Activated T-cell treated with anti-CD3 and anti-CD28 coated beads, Interleukin-2, amount 50 U/mL, for 24 hours (primary cell): ENCODE results near the gene EFCAB12.
A peak's percentile ranks its signal among the peaks of the same experiment; 100 is the strongest.
"Not testable (repeated sequence)": the region's sequence is repeated elsewhere in the genome, so short reads cannot be mapped to it uniquely, and the experiment has no call there.

Experiments
- DNase-seq: peaks from one replicate; pipeline ENCODE4 v3.0.0-alpha.2; 2020
- H3K27ac Mint-ChIP-seq: 2 replicates; pipeline ENCODE4 v1.8.0; 2020; ENCODE audit warnings: mild to moderate bottlenecking, mixed read lengths
- H3K27me3 Mint-ChIP-seq: 2 replicates; pipeline ENCODE4 v1.8.0; 2020; ENCODE audit warnings: mixed read lengths
- H3K36me3 Mint-ChIP-seq: 2 replicates; pipeline ENCODE4 v1.8.0; 2020; ENCODE audit warnings: low read depth, mixed read lengths
- H3K4me1 Mint-ChIP-seq: 2 replicates; pipeline ENCODE4 v1.8.0; 2020; ENCODE audit warnings: low read depth, mixed read lengths
- H3K4me3 Mint-ChIP-seq: 2 replicates; pipeline ENCODE4 v1.8.0; 2020; ENCODE audit warnings: mild to moderate bottlenecking, moderate library complexity, mixed read lengths
- H3K9me3 Mint-ChIP-seq: 2 replicates; pipeline ENCODE4 v1.8.0; 2020; ENCODE audit warnings: mixed read lengths

EFCAB12 gene

GRCh38 chr3:129384594-129385323, 43.7 kb downstream of the EFCAB12 start:
- H3K27ac Mint-ChIP-seq = no peak overlapping the region

GRCh38 chr3:129384103-129384502, 44.3 kb downstream of the EFCAB12 start:
- peaks cover 46% of the 10 kb centered on the region for H3K36me3 Mint-ChIP-seq
- not testable (repeated sequence) for H3K27me3 Mint-ChIP-seq, DNase-seq, H3K4me3 Mint-ChIP-seq, H3K4me1 Mint-ChIP-seq, H3K9me3 Mint-ChIP-seq
- peak overlapping the region; percentile 5 for H3K27ac Mint-ChIP-seq

More at GRCh38 chr3:129384594-129385323, 43.7 kb downstream of the EFCAB12 start:
- H3K4me1 Mint-ChIP-seq = no peaks in the 10 kb centered on the region
- no peaks in the 10 kb centered on the region for H3K9me3 Mint-ChIP-seq
- no peak for DNase-seq
- no peaks in the 10 kb centered on the region for H3K27me3 Mint-ChIP-seq
- peaks cover 53% of the 10 kb centered on the region for H3K36me3 Mint-ChIP-seq
- H3K4me3 Mint-ChIP-seq = no peak overlapping the region

- Mint-ChIP-seq H3K4me3 (no peak overlapping the region), H3K4me1 (no peaks in the 10 kb centered on the region), H3K27me3 (no peaks in the 10 kb centered on the region), H3K9me3 (no peaks in the 10 kb centered on the region), H3K36me3 (peaks cover 39% of the 10 kb centered on the region), H3K27ac (no peak overlapping the region)
- peak; percentile 56 for DNase-seq
Observed at GRCh38 chr3:129383292-129383860, 45.1 kb downstream of the EFCAB12 start.

GRCh38 chr3:129382366-129382765, 46.1 kb downstream of the EFCAB12 start:
- Mint-ChIP-seq H3K4me3 (no peak overlapping the region), H3K36me3 (peaks cover 29% of the 10 kb centered on the region), H3K27ac (no peak overlapping the region), H3K4me1 (no peaks in the 10 kb centered on the region), H3K9me3 (no peaks in the 10 kb centered on the region), H3K27me3 (no peaks in the 10 kb centered on the region)
- no peak for DNase-seq

- H3K9me3 Mint-ChIP-seq = no peaks in the 10 kb centered on the region
- H3K4me3 Mint-ChIP-seq = no peak overlapping the region
- H3K4me1 Mint-ChIP-seq = no peaks in the 10 kb centered on the region
- peaks cover 20% of the 10 kb centered on the region for H3K36me3 Mint-ChIP-seq
- H3K27me3 Mint-ChIP-seq = no peaks in the 10 kb centered on the region
- H3K27ac Mint-ChIP-seq = no peak overlapping the region
- DNase-seq = no peak
Observed at GRCh38 chr3:129379582-129380358, 48.7 kb downstream of the EFCAB12 start.

- no peak for DNase-seq
- H3K27me3 Mint-ChIP-seq = no peaks in the 10 kb centered on the region
- H3K36me3 Mint-ChIP-seq = peaks cover 20% of the 10 kb centered on the region
- H3K4me3 Mint-ChIP-seq = no peak overlapping the region
- no peaks in the 10 kb centered on the region for H3K9me3 Mint-ChIP-seq
- peak overlapping the region; percentile 1 for H3K27ac Mint-ChIP-seq
- no peaks in the 10 kb centered on the region for H3K4me1 Mint-ChIP-seq
Observed at GRCh38 chr3:129378949-129379348, 49.5 kb downstream of the EFCAB12 start.

- no peak for DNase-seq
- Mint-ChIP-seq H3K4me3 (no peak overlapping the region), H3K4me1 (no peaks in the 10 kb centered on the region), H3K36me3 (peaks cover 19% of the 10 kb centered on the region), H3K27ac (no peak overlapping the region), H3K9me3 (no peaks in the 10 kb centered on the region), H3K27me3 (no peaks in the 10 kb centered on the region)
Observed at GRCh38 chr3:129377615-129378014, 50.8 kb downstream of the EFCAB12 start.

- H3K4me1 Mint-ChIP-seq = no peaks in the 10 kb centered on the region
- no peak overlapping the region for H3K27ac Mint-ChIP-seq
- H3K4me3 Mint-ChIP-seq = no peak overlapping the region
- no peaks in the 10 kb centered on the region for H3K27me3 Mint-ChIP-seq
- H3K36me3 Mint-ChIP-seq = peaks cover 7% of the 10 kb centered on the region
- no peaks in the 10 kb centered on the region for H3K9me3 Mint-ChIP-seq
- no peak for DNase-seq
Observed at GRCh38 chr3:129375099-129375498, 53.3 kb downstream of the EFCAB12 start.

GRCh38 chr3:129371041-129371826, 57.2 kb downstream of the EFCAB12 start:
- no peaks in the 10 kb centered on the region for H3K4me1 Mint-ChIP-seq
- peaks cover 6% of the 10 kb centered on the region for H3K36me3 Mint-ChIP-seq
- no peak for DNase-seq
- H3K9me3 Mint-ChIP-seq = no peaks in the 10 kb centered on the region
- no peaks in the 10 kb centered on the region for H3K27me3 Mint-ChIP-seq
- H3K27ac Mint-ChIP-seq = no peak overlapping the region
- no peak overlapping the region for H3K4me3 Mint-ChIP-seq

GRCh38 chr3:129370248-129370964, 58.0 kb downstream of the EFCAB12 start:
- no peak for DNase-seq
- Mint-ChIP-seq H3K36me3 (peaks cover 5% of the 10 kb centered on the region), H3K4me1 (no peaks in the 10 kb centered on the region), H3K27ac (no peak overlapping the region), H3K27me3 (no peaks in the 10 kb centered on the region), H3K4me3 (no peak overlapping the region), H3K9me3 (no peaks in the 10 kb centered on the region)

GRCh38 chr3:129369711-129370110, 58.7 kb downstream of the EFCAB12 start:
- Mint-ChIP-seq H3K4me1 (no peaks in the 10 kb centered on the region), H3K27ac (no peak overlapping the region), H3K9me3 (no peaks in the 10 kb centered on the region), H3K36me3 (no peaks in the 10 kb centered on the region), H3K27me3 (no peaks in the 10 kb centered on the region), H3K4me3 (no peak overlapping the region)
- DNase-seq = no peak

GRCh38 chr3:129367821-129368220, 60.6 kb downstream of the EFCAB12 start:
- Mint-ChIP-seq H3K9me3 (no peaks in the 10 kb centered on the region), H3K27me3 (no peaks in the 10 kb centered on the region), H3K4me3 (no peak overlapping the region)

GRCh38 chr3:129366312-129366831, 62.1 kb downstream of the EFCAB12 start:
- Mint-ChIP-seq H3K9me3 (no peaks in the 10 kb centered on the region), H3K27me3 (no peaks in the 10 kb centered on the region), H3K4me1 (no peaks in the 10 kb centered on the region), H3K4me3 (no peak overlapping the region), H3K27ac (no peak overlapping the region), H3K36me3 (no peaks in the 10 kb centered on the region)
- DNase-seq = no peak

More at GRCh38 chr3:129367821-129368220, 60.6 kb downstream of the EFCAB12 start:
- Mint-ChIP-seq H3K4me1 (no peaks in the 10 kb centered on the region), H3K36me3 (no peaks in the 10 kb centered on the region), H3K27ac (no peak overlapping the region)
- no peak for DNase-seq
